Activated T-cell treated with anti-CD3 and anti-CD28 coated beads, Interleukin-2, amount 50 U/mL, for 4 hours (primary cell): ENCODE data around the gene GRK5. TPM values are rescaled to one million over a fixed set of nuclear protein-coding genes. Genes with fewer than 3 reads are reported as not detected.

ENCODE experiments used
- ATAC-seq, 2 donors: fragments of 200-7000 bp; cut with Tn5 transposase; one replicate each; pipeline ENCODE4 v1.10.0; 2021
- DNase-seq: peaks from one replicate; pipeline ENCODE4 v3.0.0-alpha.2; 2020
- H3K27me3 Mint-ChIP-seq: one replicate; pipeline ENCODE4 v1.8.0; 2021; ENCODE audit warnings: low read depth, mixed read lengths
- H3K36me3 Mint-ChIP-seq: one replicate; pipeline ENCODE4 v1.8.0; 2022; ENCODE audit warnings: mixed read lengths; ENCODE audit not compliant: insufficient read depth
- H3K4me1 Mint-ChIP-seq: one replicate; pipeline ENCODE4 v1.8.0; 2021; ENCODE audit warnings: low read depth, mixed read lengths
- H3K4me3 Mint-ChIP-seq: one replicate; pipeline ENCODE4 v1.8.0; 2021; ENCODE audit warnings: mild to moderate bottlenecking, moderate library complexity, mixed read lengths
- H3K9me3 Mint-ChIP-seq: one replicate; pipeline ENCODE4 v1.8.0; 2021; ENCODE audit warnings: mixed read lengths
- total RNA-seq, 3 donors: library from RNA; stranded (reverse); gene quantifications; one replicate each; pipeline ENCODE4 v1.2.1, GENCODE V29; 2021

GRK5 gene
- total RNA-seq, 3 donors from 2014 or later = 14.0 to 15.6 (median 15.3) TPM

DNA sequence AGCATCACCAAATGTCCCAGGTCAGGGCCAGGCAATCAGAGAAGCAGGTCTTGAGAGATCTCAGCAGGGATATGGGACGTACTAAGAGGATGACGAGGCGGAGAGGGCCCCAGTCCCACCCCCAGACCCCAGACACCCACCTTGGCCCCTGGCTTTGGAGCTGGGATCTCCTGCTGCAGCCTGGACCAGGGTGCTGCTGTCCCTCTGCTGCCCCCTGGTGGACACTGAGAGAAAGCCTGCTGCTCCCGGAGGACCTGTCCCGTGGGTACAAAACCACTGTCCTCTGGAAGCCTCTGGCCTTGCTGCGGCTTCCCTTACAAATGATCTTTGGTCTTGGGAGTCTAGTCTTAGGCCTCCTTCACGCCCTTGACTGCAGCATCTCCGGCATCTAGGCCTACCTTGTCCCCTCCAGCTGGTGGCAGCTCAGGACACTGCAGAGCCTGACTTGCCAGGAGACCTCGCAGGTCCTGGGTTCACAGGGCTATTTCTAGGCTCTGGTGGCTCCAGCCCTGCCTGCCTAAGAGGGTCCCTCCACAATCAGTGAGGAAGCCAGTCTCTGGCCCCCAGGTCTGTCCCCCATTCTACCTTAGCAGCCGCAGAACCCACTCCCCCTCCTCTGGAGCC, 238.1 kb downstream of the GRK5 start:
- H3K27me3 Mint-ChIP-seq = no peaks in the 10 kb centered on the region
- ATAC-seq (peak; percentile 80 to 89), DNase-seq (peak; percentile 86)
- no peaks in the 10 kb centered on the region for H3K4me1 Mint-ChIP-seq
- peaks cover 5% of the 10 kb centered on the region for H3K36me3 Mint-ChIP-seq
- H3K9me3 Mint-ChIP-seq = no peaks in the 10 kb centered on the region
- H3K4me3 Mint-ChIP-seq = no peak overlapping the region

DNA sequence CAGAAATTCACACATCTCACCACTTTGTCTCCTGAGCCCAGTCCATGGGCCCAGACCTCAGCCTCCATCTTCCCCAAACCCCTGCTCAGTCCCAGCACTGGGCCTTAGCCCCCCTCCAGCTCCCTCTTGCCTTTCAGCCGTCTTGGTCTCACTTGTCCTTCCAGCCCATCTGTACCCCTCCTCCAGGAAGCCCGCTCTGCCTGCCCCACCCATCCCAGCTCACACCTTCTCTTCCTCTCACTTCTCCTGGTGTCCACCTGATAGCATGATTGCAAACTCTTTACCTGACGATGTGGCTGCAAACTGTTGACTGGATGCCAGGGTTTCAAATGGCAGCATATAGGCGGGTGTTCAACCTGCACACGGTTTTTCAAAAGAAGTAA, 238.6 kb downstream of the GRK5 start:
- ATAC-seq = no peak
- Mint-ChIP-seq H3K4me1 (no peaks in the 10 kb centered on the region), H3K4me3 (no peak overlapping the region), H3K36me3 (peaks cover 5% of the 10 kb centered on the region), H3K9me3 (no peaks in the 10 kb centered on the region), H3K27me3 (no peaks in the 10 kb centered on the region)
- DNase-seq = no peak

DNA sequence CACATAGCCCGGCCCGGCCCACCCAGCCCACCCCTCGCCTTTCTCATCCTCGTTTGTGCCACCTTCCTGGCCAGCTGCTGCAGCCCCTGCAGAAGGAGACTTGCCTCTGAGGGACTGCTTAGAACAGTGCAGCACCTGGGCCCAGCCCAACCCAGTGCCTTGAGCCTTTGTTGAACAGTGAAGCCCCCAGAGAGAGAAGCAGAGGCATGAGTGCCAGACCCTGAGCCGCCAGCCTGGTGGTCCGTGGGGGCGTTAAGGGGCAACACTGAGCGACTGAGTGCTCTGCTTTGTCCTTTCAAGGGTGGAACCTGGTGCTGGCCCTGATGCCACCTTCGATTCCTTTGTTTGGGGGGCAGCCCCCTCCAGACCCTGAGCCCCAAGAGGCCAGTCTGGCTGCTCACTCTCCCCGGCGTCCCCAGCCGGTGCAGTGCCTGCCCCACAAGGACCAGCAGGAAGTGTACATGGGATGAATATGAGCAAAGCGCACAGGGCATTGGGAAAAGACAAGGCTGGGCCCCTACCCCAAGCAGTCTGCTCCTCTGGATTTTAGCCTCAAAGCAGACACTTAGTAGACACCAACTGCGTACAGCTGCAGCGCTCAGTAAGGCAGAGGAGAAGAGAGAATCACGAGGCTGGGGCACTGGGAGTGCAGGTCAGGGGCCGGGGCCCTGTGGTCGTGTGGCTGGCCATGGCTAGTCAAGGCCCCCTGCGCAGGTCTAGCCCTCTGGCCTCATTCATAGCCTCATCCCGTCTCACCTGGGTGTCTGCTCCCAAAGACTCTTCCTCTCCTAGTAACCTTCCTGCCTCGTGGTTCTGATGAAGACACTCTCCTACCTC, 239.3 kb downstream of the GRK5 start:
- peaks cover 5% of the 10 kb centered on the region for H3K36me3 Mint-ChIP-seq
- H3K9me3 Mint-ChIP-seq = no peaks in the 10 kb centered on the region
- no peaks in the 10 kb centered on the region for H3K27me3 Mint-ChIP-seq
- H3K4me1 Mint-ChIP-seq = no peaks in the 10 kb centered on the region
- ATAC-seq (no peak), DNase-seq (no peak)
- H3K4me3 Mint-ChIP-seq = no peak overlapping the region

DNA sequence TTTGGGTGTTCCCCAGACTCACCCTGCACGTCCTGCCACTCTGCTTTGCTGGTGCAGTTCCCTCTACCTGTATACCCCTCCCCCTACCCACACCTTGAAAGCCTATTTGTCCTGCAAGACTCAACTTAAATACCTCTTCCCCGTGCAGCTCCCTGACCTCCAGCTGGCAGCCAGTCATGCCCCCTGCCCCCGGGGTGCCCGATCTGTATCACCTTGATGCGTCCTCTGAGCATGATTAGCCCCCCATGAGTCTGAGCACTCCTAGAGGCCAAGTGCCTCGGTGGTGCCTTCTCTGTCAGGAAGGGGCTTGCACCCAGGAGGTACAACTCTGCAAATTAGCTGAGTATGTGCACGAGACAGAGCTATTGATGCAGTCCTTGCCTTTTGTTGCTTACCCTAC, 240.1 kb downstream of the GRK5 start:
- peaks cover 5% of the 10 kb centered on the region for H3K36me3 Mint-ChIP-seq
- ATAC-seq (no peak), DNase-seq (no peak)
- H3K27me3 Mint-ChIP-seq = no peaks in the 10 kb centered on the region
- no peaks in the 10 kb centered on the region for H3K4me1 Mint-ChIP-seq
- no peak overlapping the region for H3K4me3 Mint-ChIP-seq
- no peaks in the 10 kb centered on the region for H3K9me3 Mint-ChIP-seq

DNA sequence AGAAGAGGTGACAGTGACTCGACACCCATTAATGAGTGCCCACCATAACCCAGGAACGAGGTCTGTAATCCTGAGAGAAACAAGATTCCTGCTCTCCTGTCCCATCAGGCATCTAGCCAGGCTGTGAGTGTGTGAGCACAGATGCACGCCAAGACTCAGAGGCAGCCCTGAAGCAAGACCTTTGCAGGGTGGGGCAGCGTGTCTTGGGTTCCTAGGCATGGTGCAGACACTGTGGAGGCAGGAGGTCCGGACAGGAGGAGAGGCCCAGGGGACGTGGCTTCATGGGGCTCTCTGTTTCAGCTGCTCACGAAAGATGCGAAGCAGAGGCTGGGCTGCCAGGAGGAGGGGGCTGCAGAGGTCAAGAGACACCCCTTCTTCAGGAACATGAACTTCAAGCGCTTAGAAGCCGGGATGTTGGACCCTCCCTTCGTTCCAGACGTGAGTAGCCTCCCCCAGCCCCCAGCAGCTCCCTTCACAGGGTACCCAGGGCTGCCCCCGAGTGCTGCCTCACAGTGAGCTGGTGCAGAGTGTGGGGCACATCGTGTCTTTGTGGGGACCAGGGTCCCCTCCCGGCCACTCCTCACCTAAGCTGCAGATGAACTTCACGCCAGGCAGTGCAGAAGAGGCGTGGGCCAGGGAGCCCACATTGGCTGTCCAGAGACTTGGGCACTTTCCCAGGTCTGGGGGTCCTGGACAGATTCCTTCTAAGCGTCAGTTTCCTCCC, 240.6 kb downstream of the GRK5 start:
- ATAC-seq (no peak), DNase-seq (no peak)
- no peaks in the 10 kb centered on the region for H3K9me3 Mint-ChIP-seq
- H3K36me3 Mint-ChIP-seq = peaks cover 5% of the 10 kb centered on the region
- H3K4me3 Mint-ChIP-seq = no peak overlapping the region
- no peaks in the 10 kb centered on the region for H3K27me3 Mint-ChIP-seq
- H3K4me1 Mint-ChIP-seq = no peaks in the 10 kb centered on the region

DNA sequence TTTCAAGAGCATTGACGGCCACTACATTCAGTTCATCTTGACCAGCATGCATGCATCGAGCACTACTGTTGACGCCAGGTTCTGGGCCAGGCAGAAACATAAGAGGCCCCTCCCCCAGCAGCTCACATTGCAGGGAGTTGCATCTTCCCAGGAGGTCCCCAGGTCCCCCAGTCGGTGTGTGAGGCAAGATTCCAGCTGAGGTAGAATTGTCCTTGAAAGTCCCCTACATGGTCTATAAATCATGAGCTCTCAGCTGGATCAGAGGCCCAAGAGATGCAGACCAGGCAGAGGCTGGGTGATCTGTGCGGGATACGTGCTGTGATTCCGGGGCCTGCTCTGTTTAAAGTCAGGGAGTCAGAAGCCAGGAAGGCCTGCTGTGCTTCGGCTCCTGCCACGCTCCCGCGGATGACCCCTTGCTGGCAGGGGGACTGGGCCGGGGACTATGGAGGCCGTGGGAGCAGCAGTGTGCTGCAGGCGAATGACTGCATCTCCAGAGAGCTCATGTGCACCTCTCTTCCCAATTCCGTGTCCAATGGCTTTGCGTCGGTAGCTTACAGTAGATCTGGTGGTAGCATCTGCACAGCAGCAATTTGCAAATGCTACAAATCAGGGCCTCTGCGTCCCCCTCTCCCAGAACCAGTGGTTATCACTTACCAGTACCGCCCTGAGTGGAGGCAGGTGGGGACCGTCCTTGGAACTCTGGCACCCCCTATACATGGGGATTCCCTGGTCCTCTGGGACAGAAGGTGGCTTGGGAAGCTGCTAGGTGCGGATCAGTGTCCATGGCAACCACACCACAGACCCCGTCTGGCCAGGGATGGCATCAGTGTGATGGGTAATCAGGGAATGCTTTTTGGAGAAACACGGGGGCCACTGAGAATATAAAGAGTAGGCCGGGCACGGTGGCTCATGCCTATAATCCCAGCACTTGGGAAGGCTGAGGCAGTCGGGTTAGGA, 241.5 kb downstream of the GRK5 start:
- DNase-seq (no peak), ATAC-seq (no peak)
- Mint-ChIP-seq H3K9me3 (no peaks in the 10 kb centered on the region), H3K4me1 (no peaks in the 10 kb centered on the region), H3K27me3 (no peaks in the 10 kb centered on the region), H3K4me3 (no peak overlapping the region), H3K36me3 (peaks cover 5% of the 10 kb centered on the region)

DNA sequence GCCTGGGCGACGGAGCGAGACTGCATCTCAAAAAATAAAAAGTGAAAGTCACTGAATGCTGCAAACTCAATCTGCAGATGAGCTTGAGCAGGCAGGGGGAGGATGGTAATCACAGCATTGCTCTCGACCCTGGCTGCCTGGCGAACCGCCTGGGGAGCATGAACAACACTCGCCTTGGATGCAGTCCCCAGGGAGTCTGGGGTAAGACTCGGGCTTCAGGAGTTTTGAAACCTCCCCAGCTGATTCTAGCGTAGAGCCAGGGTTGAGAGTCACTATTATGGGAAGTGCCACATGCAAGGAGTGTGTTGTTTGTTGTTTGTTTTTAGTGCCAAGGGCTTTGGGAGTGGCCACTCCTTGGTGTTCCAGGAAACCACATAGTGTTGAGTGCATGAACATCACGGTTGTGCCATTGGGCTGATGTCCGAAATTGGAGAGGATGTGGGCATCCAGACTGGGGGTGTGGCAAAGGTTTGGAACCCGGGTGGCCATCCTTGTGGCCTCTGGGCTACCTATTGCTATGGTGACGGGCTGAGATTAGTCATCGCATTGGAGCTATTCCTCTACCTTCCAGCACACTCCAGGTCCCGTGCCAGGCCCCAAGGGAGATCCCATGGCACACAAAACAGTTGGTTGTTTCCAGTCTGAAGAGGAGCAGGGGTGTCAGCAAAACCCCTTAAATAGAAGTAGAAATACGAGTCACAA, 242.5 kb downstream of the GRK5 start:
- Mint-ChIP-seq H3K9me3 (no peaks in the 10 kb centered on the region), H3K36me3 (peaks cover 10% of the 10 kb centered on the region), H3K4me1 (no peaks in the 10 kb centered on the region), H3K27me3 (no peaks in the 10 kb centered on the region), H3K4me3 (no peak overlapping the region)
- no peak for ATAC-seq
- DNase-seq = no peak

DNA sequence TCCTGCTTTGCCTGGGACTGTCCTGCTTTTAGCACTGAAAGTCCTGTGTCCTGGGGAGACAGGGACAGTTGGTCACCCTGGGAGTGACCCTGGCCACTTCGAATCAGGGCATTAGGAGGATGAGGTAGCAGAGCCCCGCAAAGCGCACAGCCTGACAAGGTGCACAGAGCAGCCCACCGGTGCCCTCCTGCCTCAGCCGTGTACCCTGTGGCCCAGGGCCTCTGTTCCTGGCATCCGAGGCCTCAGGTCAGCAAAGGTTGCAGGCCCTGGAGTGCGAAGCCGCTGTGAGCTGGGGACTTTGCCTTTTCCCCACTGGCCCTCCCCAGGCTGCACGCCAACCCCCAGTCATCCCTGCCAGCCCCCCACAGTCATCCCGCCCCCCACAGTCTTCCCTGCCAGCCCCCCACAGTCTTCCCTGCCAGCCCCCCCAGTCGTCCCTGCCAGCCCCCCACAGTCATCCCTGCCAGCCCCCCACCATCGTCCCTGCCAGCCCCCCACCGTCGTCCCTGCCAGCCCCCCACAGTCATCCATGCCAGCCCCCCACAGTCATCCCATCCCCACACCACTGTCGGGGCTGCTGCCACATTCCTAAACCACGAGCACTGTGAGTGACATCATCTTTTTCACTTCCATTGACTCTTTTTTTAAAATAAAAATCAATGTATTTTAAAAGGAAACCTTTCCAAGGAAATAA, 243.4 kb downstream of the GRK5 start:
- no peaks in the 10 kb centered on the region for H3K27me3 Mint-ChIP-seq
- no peak for DNase-seq
- ATAC-seq = no peak

DNA sequence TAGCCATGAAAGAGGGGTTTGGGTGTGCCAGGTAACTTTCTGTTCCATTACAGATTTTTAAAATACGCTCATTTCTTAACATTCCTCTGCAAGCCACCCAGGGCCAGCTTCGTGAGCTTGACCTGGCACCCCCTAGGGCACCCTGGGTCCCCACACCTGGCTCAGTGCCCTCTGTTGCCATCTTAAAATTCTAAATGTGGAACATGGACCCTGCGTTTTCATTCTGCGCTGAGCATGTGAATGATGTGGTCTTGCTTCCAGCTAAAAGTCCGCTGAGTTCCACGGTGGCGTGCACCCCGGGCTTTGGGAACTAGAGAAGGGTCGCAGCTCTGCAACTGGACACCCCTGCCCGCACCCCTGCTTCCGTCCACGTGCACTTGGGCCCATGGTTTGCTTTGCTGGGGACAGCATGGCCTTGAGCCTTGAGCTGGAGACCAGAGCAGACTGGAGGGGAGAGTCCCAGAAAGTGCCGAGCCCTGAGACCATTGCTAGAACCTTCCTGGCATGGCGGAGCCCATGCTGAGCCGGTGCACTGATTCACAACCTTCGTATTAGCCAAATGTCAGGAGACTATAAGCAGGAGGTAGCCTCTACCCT, 244.0 kb downstream of the GRK5 start:
- Mint-ChIP-seq H3K4me1 (no peaks in the 10 kb centered on the region), H3K27me3 (no peaks in the 10 kb centered on the region), H3K9me3 (no peaks in the 10 kb centered on the region), H3K4me3 (no peak overlapping the region), H3K36me3 (peaks cover 10% of the 10 kb centered on the region)
- ATAC-seq (no peak), DNase-seq (no peak)

More for the DNA sequence above, 243.4 kb downstream of the GRK5 start:
- H3K4me1 Mint-ChIP-seq = no peaks in the 10 kb centered on the region
- H3K36me3 Mint-ChIP-seq = peaks cover 10% of the 10 kb centered on the region
- no peak overlapping the region for H3K4me3 Mint-ChIP-seq
- H3K9me3 Mint-ChIP-seq = no peaks in the 10 kb centered on the region

DNA sequence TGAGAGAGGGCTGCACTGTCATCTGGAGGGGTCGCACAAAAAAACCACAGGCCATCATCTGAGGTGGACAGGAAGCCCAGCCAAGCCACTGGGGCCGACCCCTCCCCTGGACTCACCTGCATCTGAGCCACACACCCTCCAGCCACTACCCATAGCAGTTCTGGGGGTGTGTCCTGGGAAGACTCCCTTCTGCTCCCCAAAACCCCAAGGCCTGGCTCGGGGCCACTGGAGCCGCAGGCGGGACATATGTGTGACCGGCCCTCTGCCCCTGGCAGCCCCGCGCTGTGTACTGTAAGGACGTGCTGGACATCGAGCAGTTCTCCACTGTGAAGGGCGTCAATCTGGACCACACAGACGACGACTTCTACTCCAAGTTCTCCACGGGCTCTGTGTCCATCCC, 245.0 kb downstream of the GRK5 start:
- peaks cover 10% of the 10 kb centered on the region for H3K36me3 Mint-ChIP-seq
- H3K9me3 Mint-ChIP-seq = no peaks in the 10 kb centered on the region
- no peaks in the 10 kb centered on the region for H3K4me1 Mint-ChIP-seq
- no peak for ATAC-seq
- H3K4me3 Mint-ChIP-seq = no peak overlapping the region
- no peak for DNase-seq
- no peaks in the 10 kb centered on the region for H3K27me3 Mint-ChIP-seq

DNA sequence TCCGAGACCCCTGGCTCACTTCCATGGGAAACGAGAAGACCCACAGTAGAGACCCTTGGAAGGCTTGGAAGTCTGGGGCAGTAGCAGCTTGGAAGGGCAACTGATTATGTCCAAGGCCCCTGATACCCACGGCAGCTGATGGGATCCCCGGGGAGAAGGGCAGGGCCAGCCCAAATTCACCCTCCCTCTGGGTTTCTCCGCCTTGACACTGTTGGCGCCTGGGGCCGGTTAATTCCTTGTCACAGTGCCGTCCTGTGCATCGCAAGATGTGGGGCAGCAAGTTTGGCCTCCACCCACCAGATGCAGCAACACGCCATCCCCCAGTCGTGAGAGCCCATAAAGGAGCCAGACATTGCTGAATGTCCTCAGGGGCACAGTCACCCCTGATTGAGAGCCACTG, 245.9 kb downstream of the GRK5 start:
- no peaks in the 10 kb centered on the region for H3K4me1 Mint-ChIP-seq
- no peaks in the 10 kb centered on the region for H3K9me3 Mint-ChIP-seq
- ATAC-seq = no peak
- no peak for DNase-seq
- no peak overlapping the region for H3K4me3 Mint-ChIP-seq
- H3K27me3 Mint-ChIP-seq = no peaks in the 10 kb centered on the region
- peaks cover 10% of the 10 kb centered on the region for H3K36me3 Mint-ChIP-seq

DNA sequence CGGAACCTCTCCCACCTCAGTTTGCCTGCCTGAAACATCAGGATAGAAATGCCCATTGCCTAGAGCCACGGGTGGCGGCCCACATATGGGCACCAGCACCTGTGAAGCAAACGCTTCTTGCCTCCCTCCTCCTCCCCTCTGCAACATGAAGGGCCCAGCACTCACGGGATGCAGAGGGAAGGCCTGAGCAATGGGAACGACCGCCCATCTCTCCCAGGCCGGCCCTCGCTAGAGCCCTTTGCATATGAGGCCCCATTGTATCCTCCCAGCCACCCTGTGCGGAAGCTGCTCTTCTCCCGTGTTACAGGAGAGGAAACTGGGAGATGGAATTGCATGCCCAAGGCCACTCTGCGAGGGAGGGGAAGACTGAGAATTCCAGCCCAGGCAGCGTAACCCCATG, 246.9 kb downstream of the GRK5 start:
- DNase-seq = no peak
- Mint-ChIP-seq H3K36me3 (peaks cover 10% of the 10 kb centered on the region), H3K27me3 (no peaks in the 10 kb centered on the region), H3K4me3 (no peak overlapping the region), H3K4me1 (no peaks in the 10 kb centered on the region), H3K9me3 (no peaks in the 10 kb centered on the region)
- ATAC-seq = no peak

DNA sequence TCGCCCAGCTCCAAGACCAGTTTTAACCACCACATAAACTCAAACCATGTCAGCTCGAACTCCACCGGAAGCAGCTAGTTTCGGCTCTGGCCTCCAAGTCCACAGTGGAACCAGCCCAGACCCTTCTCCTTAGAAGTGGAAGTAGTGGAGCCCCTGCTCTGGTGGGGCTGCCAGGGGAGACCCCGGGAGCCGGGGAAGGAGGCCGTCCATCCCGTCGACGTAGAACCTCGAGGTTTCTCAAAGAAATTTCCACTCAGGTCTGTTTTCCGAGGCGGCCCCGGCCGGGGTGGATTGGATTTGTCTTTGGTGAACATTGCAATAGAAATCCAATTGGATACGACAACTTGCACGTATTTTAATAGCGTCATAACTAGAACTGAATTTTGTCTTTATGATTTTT, 247.6 kb downstream of the GRK5 start:
- Mint-ChIP-seq H3K36me3 (peaks cover 8% of the 10 kb centered on the region), H3K4me1 (no peaks in the 10 kb centered on the region), H3K9me3 (no peaks in the 10 kb centered on the region), H3K4me3 (no peak overlapping the region), H3K27me3 (no peaks in the 10 kb centered on the region)
- no peak for DNase-seq
- no peak for ATAC-seq
